Measurements from ENCODE around the gene ZNF735.

DNA sequence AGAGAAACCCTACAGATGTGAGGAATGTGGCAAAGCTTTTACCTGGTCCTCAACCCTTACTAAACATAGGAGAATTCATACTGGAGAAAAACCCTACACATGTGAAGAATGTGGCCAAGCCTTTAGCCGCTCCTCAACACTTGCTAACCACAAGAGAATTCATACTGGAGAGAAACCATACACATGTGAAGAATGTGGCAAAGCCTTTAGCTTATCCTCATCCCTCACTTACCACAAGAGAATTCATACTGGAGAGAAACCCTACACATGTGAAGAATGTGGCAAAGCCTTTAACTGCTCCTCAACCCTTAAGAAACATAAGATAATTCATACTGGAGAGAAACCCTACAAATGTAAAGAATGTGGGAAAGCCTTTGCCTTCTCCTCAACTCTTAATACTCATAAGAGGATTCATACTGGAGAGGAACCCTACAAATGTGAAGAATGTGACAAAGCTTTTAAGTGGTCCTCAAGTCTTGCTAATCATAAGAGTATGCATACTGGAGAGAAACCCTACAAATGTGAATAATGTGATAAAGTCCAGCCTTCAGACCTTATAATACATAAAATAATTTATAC lies 59.4 kb downstream of the ZNF735 start:
- TF ChIP-seq, protein P1, sequence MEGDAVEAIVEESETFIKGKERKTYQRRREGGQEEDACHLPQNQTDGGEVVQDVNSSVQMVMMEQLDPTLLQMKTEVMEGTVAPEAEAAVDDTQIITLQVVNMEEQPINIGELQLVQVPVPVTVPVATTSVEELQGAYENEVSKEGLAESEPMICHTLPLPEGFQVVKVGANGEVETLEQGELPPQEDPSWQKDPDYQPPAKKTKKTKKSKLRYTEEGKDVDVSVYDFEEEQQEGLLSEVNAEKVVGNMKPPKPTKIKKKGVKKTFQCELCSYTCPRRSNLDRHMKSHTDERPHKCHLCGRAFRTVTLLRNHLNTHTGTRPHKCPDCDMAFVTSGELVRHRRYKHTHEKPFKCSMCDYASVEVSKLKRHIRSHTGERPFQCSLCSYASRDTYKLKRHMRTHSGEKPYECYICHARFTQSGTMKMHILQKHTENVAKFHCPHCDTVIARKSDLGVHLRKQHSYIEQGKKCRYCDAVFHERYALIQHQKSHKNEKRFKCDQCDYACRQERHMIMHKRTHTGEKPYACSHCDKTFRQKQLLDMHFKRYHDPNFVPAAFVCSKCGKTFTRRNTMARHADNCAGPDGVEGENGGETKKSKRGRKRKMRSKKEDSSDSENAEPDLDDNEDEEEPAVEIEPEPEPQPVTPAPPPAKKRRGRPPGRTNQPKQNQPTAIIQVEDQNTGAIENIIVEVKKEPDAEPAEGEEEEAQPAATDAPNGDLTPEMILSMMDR (IDR thresholded peaks at IDR 0.05), result no peak
- TF ChIP-seq POLR2A (IDR thresholded peaks at IDR 0.05), result no peak
- no peak for TF ChIP-seq EP300 (IDR thresholded peaks at IDR 0.05)
- no peak for TF ChIP-seq POLR2AphosphoS5 (IDR thresholded peaks at IDR 0.05)

Data from stomach (tissue), 4 donors.